Forelimb muscle (tissue), 1 donor: ENCODE measurements around the gene CCDC141. TPM values are rescaled to one million over a fixed set of nuclear protein-coding genes. Genes with fewer than 3 reads are reported as not detected.
"Not testable (repeated sequence)": the region's sequence is repeated elsewhere in the genome, so short reads cannot be mapped to it uniquely, and the experiment has no call there.

Source experiments
- DNase-seq: peaks from one replicate; pipeline ENCODE4 v3.0.0-alpha.2; 2013; ENCODE audit warnings: low read depth
- polyA plus RNA-seq: library from polyadenylated mRNA; unstranded; fragments of 120-200 nt; gene quantifications from one replicate; pipeline ENCODE4 v1.2.1, GENCODE V29; 2013; ENCODE audit not compliant: insufficient read length

CCDC141 gene, protein sequence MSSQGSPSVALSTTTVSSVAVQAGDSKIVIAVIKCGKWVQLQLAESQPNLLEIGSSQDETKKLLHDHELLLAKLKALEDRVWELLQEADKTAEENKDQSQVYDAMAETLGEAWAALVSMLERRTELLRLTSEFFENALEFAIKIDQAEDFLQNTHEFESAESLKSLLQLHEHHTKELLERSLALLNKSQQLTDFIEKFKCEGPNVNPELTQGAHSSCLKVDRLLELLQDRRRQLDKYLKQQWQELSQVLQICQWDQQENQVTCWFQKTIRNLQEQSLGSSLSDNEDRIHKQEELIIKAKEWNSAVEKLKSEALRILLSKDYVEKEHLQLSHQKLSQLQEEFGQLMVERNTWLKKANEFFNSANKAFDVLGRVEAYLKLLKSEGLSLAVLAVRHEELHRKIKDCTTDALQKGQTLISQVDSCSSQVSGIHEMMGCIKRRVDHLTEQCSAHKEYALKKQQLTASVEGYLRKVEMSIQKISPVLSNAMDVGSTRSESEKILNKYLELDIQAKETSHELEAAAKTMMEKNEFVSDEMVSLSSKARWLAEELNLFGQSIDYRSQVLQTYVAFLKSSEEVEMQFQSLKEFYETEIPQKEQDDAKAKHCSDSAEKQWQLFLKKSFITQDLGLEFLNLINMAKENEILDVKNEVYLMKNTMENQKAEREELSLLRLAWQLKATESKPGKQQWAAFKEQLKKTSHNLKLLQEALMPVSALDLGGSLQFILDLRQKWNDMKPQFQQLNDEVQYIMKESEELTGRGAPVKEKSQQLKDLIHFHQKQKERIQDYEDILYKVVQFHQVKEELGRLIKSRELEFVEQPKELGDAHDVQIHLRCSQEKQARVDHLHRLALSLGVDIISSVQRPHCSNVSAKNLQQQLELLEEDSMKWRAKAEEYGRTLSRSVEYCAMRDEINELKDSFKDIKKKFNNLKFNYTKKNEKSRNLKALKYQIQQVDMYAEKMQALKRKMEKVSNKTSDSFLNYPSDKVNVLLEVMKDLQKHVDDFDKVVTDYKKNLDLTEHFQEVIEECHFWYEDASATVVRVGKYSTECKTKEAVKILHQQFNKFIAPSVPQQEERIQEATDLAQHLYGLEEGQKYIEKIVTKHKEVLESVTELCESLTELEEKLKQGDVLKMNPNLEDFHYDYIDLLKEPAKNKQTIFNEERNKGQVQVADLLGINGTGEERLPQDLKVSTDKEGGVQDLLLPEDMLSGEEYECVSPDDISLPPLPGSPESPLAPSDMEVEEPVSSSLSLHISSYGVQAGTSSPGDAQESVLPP (N-terminal part only)
- polyA plus RNA-seq = 79.4 TPM

DNA sequence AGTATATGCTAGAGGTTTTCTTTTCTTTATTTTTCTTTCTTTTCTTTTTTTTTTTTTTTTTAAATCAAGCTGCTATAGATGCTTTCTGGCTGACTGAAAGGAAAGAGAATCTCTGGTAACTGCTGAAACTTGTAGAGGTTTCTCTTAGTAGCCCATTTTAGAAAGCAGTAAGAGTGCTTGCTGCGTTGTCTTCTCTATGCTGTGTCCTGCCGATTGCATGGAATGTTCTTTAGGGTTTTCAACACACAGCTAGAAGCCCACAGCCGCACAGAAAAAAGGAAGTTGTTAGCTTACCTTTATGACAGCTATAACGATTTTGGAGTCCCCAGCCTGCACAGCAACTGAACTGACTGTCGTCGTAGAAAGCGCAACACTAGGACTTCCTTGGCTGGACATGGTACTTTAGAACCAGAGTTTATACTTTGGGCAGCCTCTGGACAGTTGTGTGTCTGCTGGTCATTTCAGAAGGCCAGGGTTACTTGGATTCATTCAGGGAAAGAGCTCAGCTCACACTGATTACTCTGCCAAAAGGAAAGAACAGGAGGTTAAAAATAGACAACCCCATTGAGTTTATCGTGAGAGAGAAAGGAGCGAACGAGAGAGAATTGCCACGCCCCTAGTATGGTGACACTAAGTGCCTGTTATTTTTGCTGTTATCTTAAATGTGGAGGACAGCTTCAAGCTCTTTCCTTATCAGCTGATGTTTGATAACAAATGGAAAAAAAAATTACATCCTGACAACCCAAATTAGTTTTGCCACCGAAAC, at the start of gene CCDC141:
CCDC141 (minus strand) TSS at position 592 of the 766 bp plus-strand sequence; CDS start at position 396, 196 bp downstream.
- no peak for DNase-seq

DNA sequence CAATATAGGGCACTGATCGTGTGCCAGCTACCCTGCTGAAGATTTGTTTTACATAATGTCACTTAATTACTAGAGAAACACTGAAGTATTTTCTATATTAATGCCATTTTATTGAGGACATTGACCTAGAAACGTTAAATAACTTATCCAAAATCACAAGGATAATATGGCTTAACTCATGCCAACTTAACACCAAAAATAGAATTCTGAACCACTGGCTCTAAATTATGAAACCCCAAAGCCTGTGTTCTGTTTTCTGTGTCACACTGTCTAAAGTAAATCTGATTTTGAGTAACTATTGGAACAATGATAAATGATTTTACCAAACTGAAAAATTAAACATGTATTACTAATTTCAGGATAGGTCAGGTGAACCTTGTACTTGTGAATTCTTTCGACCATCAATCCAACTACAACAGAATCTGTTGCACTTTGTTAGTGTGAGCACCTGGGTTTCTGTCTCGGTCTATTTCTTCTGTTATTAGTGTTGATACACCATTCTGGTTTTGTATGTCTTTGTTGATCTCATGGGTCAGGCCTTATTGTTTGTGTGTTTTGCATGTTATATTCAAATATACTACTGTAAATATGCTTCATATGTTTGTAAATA, 48.2 kb upstream of the CCDC141 start:
- no peak for DNase-seq

DNA sequence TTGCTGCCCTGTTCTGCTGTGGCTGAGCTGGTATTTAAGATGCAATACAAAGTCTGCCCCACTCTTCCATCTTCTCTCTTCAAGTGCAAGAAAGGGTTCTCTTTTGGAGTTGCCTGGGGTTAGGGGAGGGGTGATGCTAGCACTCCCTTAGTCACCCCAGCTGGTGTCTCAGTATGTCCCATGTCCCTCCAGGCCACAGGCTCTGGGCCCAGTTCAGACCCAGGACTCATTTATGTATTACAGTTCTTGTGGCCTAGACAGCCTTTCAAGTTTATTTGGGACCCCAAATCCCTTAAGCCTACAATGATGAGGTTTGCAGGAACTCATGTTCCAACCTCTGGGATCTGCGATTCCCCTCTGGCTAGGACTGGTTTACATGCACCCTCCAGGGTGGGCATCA, 47.2 kb upstream of the CCDC141 start:
- DNase-seq = no peak

DNA sequence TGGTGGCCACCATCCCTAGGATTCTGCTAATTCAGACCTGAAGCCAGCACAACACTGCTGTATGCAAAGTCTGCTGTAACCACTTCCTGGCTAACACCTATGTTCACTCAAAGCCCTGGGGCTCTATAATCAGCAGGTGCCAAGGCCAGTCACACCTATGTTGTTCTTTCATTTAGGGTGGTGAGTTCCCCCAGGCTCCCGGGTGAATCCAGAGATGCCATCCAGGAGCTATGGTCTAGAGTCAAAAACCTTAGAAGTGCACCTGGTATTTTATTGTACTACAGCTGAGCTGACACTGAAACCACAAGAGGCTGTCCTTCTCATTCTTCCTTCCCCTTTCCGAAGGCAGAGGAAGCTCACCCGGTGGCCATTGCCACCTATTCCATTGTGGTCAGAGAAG, 46.2 kb upstream of the CCDC141 start:
- DNase-seq = no peak

DNA sequence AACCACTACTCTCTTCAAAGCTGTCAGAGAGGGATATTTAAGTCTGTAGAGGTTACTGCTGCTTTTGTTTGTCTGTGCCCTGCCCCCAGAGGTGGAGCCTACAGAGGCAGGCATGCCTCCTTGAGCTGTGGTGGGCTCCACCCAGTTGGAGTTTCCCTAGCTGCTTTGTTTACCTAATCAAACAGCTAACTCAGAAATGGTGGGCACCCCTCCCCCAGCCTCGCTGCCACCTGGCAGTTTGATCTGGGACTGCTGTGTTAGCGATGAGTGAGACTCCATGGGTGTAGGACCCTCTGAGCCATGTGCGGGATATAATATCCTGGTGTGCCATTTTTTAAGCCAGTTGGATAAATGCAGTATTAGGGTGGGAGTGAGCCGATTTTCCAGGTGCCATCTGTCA, 43.0 kb upstream of the CCDC141 start:
- not testable (repeated sequence) for DNase-seq

DNA sequence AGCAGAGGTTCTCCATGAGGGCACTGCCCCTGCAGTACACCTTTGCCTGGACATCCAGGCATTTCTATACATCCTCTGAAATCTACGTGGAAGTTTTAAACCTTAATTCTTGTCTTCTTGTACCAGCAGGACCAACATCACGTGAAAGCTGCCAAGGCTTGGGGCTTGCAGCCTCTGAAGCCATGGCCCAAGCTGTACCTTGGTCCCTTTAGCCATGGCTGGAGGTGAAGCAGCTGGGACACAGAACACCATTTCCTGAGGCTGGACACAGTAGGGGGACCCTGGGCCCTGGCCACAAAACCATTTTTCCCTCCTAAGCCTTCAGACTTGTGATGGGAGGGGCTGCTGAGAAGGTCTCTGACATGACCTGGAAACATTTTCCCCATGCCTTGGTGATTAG, 32.8 kb upstream of the CCDC141 start:
- no peak for DNase-seq

DNA sequence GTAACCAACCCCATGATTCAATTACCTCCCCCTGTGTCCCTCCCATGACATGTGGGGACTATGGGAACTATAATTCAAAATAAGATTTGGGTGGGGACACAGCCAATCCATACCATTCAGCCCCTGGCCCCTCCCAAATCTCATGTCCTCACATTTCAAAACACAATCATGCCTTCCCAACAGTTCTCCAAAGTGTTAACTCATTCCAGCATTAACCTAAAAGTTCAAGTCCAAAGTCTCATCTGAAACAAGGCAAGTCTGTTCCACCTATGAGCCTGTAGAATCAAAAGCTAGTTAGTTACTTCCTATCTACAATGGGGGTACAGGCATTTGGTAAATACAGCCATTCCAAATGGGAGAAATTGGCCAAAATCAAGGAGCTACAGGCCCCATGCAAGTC, 32.0 kb upstream of the CCDC141 start:
- DNase-seq = no peak

DNA sequence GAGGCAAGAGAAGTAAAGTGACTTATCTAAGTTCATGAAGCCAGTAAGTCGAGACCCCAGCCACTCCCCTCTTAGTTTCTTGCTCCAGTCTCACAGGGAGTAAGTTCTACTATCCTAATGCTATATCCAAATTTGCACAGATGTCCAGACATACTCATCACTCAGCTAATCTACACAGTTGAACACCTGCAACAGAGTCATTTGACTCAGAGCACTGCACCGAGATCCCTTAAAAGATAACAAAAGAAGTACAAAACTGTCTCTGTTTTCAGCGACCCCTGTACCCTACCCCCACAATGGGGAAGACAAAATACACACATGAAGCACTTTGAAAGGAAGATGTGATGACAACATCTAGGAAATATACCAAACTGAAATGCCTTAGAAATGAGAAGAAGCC, 22.6 kb upstream of the CCDC141 start:
- DNase-seq = no peak

DNA sequence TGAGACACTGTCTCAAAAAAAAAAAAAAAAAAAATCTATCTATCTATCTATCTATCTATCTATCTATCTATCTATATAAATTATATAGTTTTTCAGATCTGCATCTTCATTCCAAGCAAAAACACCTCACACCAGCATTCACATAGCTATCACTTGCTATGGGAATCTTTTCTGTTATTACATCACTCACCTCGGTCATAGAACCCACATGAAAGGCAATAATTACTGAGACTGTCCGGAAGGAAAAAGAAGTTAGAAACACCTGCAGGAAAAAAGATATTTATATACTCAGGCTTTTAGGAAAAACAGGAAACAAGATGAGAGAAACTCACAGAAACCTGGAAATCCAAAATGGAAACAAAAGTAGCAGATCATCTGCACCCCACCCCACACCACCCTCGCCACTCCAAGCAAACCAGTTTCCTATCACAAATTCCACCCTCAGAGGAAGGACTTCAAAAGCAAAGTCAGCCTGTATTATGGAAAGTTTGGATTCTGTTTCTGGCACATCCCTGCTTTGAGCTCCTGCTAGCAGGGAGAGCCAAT, 21.9 kb upstream of the CCDC141 start:
- no peak for DNase-seq

DNA sequence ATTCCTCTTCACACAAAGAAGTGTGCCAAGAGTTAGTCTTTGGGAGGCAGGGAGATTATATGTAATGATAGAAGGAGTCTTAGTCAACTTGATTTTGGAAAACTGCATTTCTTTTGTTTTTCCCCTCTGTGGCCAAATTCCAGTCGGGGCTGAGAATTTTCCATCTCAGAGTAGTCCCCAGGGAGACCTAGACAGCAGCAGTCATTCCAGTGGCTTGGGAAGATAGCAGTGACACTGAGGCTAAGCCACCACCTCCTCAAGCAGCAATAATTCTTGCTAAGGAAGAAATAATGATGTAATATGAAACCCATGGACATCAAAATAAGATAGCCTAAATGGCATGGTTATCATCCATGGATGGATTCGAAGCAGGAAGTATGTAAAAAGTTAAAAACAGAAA, 21.0 kb upstream of the CCDC141 start:
- DNase-seq = no peak

DNA sequence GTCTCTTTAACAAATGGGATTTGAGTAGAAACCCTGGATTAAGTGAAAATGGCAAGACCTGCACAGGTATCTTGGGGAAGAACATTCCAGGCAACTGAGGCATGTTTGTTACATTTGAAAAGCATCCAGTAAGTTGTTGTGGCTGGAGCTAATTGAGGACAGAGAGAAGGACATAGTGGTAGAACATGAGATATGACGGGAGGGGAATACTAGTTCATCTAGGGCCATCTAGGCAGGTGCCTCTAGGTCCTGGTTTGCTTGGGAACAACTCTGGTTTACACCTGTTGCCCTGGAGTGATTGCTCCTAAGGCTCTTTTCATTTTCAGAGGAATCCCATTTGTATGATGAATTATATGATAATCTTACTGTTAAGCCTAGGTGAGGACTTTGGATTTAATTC, 19.7 kb upstream of the CCDC141 start:
- no peak for DNase-seq

DNA sequence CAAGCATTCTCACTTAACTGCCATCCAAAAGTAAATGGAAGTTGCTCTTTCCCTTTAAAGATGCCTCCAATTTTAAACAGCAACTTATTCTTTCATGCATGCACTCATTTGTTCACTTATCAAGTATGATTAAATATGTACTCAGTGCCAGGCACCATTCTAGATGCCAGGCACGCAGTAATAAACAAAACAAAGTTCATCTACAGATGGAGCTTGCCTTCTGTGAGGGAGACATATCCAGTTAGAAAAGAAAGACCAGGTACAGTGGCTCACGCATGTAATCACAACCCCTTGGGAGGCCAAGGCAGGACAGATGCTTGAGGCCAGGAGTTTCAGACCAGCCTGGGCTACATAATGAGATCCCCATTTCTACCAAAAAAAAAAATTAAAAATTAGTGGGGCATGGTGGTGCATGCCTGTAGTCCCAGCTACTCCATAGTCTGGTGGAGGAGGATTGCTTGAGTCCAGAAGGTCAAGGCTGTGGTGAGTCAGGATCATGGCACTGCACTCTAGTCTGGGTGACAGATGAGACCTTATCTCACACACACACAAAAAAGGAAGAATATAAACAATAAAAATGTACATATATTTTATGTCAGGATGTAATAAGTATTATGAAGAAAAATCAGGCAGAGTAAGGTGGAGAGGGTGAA, 19.2 kb upstream of the CCDC141 start:
- no peak for DNase-seq

DNA sequence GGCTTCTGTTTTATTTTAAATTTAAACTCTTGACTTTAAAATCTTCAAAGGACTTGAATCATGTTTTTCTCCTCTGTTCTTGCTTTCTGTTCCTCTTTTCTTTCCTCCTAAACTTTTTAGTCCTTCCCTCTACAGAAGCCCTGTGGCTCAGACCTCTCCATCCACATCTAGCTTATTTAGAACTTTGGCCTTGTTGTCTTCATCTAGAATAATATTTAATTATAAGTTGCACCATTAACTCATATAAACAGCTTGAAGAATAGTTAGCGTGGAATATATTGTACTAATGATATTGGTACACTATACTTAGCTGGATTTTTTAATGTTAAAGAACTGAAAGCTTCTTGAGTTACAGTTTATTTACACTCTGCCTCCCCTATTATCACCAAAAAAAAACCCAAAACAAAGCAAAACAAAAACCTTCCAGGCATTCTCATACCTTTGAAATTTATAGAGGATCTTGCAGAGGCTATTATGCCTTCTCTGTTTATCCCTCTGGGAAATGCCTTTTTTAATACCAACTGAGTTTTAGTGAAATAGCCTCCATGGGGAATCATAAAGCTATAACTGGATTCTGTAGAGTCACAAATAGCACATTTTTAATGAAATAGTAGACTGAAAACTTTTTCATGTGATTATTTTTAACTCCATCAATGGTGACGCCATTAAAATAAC, 9.2 kb upstream of the CCDC141 start:
- no peak for DNase-seq

DNA sequence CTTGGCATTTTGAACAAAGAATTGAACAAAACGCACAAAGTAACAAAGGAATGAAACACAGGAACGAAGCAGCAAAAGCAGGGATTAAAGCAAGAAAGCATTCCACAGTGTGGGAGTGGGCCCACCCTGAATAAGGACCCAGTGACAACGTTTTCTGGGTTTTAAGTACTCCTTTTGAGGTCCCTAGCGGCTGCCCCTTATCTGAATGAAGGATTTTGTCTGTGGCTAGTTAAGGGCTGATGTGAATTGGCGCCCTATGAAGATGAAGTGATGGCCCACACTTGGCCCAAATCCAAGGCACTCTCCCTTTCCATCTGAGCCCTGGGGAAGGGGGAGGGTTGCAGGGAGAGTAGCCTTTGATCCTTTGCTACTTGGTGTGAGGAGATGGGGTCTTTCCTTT, 7.8 kb upstream of the CCDC141 start:
- DNase-seq = no peak

DNA sequence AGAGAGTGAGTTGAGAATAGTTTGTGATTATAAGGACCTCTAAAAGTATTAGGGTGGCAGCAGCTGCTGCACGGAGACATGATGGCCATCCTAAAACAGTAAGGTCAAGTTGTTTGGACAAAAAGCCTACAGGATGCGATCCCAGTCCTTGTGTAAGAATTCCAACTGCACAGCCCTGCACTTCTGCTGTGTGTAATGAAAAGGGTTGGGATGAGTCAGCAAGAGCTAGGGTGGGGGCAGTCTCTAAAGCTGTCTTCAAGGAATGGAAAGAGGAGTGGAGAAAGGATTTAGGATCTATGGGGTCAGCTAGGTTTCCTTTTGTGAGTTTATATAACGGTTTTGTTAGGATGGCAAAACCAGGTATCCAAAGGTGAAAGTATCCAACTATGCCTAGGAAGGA, 3.6 kb upstream of the CCDC141 start:
- DNase-seq = not testable (repeated sequence)

DNA sequence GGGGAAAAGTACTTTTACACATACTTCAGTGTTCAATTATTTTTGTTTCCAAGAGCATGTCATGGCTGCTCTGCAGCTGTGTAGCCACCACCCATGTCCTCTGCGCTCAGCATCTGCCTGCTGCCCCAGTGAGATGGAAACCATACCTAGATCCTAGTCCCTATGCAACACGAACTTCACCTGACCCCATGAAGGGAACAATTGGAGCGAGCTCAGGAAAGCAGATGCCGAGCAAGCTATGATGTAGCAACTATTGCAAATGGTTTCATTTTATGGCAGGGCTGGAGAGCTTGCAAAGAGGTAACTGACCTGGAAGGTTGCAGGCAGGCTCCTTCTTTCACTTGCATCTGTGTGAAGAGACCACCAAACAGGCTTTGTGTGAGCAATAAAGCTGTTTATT, 1.3 kb upstream of the CCDC141 start:
- DNase-seq = no peak

DNA sequence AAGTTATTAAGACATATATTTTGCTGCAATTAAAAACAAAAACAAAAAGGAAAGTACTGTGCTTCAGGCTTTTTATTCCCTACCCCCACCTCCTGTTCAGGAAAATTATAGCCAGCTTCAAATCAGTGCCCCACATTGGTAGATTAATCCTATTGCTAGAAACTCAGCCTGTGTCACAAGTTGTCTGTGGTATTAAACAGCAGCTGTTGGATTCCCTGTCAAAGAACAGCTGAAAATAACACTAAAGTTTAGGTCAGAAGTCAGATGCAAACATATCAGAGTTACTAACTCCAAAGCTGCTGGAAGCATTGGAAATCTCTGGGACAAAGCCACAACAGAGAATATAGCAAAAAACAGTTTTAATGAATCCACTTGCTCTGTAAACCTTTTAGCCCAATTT, 818 bp upstream of the CCDC141 start:
- no peak for DNase-seq

DNA sequence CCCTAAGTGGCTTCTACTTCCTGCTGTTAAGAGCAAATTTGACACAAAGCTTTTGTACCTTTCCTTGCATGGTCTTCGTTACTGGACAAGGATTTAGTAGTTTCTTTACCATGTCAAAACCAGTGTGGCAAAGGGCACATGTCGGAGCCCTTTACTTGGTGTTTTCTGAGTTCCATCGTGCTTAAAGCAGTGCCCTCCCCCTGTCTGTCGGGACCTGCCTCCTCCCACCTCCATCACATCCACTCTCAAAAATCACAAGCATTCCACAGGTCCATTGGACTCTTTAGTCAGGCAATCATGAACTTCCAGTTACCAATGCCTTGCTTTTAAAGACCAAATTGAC, 763 bp downstream of the CCDC141 start:
- no peak for DNase-seq

DNA sequence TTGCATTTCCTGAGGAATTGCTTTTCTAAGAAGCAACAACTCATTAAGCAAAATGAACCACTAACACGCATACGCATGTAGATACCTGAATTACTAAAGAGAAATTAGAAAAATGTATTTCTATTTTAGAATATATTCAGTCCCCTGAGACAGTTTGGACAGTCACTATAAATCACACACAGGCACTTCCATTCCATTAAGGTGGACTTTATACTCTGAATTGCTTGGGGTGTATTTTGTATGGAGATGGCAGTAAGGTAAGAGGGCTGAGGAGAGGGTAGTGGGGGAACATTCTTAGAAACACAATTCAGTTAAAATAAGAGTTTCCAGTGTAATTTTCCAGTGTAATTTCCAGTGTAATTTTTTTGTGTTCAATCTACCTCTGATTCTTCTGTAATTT, 1.8 kb downstream of the CCDC141 start:
- DNase-seq = no peak

DNA sequence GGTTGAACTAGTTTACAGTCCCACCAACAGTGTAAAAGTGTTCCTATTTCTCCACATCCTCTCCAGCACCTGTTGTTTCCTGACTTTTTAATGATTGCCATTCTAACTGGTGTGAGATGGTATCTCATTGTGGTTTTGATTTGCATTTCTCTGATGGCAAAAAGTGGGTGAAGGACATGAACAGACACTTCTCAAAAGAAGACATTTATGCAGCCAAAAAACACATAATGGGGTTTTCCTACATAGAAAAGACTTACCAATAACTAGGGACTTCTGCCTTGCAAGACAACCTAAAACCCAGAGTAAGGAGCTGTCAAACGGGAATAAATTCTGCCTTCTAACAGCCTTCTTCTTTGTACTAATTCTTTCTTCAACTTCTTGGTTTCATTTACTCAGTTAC, 4.3 kb downstream of the CCDC141 start:
- DNase-seq = not testable (repeated sequence)
